HG03039 (cell line): ENCODE results near the gene PABPC1L.

ENCODE experiments used
- ATAC-seq: cut with Tn5 transposase; IDR thresholded peaks from one replicate; pipeline ENCODE4 v1.9.1; 2021; ENCODE audit warnings: mild to moderate bottlenecking, moderate library complexity; ENCODE audit not compliant: unreplicated experiment

The PABPC1L gene

GRCh38 chr20:44966030-44966961, 56.4 kb downstream of the PABPC1L start, which contains the start of gene STK4:
TSS of gene STK4 (plus strand) at chr20:44966512. CDS start at chr20:44966569, 57 bp downstream.
- ATAC-seq: peak; percentile 59

DNA sequence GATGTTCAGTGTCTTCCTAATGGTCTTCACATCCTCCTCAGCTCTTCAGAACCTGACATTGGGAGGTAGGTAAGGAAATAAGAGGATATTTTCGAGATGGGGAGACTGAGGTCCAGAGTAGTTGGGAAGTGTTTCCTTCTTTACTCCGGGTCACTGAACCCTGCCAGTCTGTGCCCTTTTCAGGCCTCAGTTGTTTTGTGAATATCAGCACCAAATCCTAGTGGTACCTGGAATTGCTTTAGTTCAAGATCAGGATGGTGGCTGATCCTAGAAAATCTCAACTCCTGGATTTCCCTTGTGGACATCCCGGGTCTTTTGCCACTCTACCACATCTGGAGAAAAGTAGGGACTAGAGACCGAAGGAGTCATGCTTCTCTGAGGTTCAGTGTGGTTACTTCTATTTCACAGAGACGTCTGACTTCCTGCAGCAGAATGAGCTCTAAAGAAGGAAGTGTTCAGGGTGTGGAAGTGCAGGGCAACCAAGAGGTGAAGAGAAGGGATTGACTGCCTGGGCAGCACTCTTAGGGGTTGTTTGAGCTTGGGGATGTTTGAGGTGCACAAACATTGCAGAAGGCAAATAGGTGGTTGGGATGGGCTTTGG, 57.4 kb downstream of the PABPC1L start:
- no peak for ATAC-seq

DNA sequence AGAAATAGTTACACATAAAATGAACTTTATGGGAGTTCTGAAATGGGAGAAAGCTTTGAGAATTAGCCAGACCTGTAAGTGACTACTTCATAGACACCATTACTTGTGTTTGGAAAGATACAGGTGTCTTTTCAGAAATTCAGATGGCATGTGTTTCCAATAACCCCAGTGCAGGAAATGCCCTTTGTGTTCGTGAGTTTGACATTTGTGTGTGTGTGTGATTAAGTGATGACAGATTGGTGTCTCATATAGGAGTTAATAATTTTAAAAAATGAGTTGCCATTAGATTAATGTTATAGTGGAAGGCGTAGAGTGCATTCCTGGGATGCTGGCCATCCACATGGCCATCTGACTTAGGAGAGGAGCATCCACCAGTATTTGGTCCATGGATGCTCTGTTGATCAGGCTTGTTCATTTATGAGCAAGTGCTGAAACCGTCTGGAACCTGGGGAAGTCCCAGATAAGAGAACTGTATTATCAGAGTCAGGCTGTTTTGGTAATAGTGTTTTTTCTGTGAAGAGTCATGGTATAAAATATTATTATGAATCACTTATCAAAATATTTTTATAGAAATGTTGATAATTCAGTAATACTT, 59.5 kb downstream of the PABPC1L start:
- no peak for ATAC-seq

DNA sequence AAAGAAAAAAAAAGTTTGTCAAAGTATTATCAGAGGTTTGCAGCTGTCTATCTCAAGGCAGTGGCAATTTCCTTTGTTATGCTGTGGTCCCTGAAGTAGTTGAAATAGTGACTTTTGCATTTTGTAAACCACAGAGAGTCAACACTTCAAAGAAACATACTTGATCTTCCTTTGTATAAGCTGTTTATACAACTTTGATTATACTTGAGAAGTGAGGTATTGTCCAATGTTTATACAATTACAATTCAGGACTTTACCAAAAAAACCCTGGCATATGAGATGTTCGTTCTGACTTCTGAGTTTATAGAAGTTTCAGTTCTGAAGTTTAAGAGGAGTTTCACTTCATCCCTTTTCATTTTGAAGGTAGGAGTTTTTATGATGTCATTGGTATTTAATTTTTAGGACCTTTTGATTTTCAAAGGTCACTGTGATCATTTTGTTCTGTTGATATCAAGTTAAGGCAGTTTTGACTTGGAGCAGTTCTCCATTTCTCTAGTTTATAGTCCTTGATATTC, 60.4 kb downstream of the PABPC1L start:
- ATAC-seq: no peak

- ATAC-seq: no peak
Observed at GRCh38 chr20:44973053-44973452, 63.2 kb downstream of the PABPC1L start.

DNA sequence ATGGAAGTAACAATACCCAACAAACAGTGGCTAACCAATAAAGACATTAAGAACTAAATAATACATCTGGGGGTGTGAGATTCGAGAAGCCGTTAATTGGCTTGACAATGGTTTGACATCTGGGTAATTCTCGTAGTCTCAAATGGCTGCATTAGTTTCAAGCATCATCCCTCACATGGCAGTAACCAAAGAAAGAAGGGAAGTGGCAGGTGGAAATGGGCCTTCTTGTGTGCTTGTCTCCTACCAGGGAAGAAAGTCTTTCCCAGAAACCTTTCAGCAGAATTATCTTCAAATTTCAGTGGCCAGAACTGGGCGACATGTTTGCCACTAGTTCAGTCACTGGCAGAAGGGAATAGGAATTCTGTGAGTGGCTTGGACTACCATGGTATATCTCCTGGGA, 66.8 kb downstream of the PABPC1L start:
- no peak for ATAC-seq

DNA sequence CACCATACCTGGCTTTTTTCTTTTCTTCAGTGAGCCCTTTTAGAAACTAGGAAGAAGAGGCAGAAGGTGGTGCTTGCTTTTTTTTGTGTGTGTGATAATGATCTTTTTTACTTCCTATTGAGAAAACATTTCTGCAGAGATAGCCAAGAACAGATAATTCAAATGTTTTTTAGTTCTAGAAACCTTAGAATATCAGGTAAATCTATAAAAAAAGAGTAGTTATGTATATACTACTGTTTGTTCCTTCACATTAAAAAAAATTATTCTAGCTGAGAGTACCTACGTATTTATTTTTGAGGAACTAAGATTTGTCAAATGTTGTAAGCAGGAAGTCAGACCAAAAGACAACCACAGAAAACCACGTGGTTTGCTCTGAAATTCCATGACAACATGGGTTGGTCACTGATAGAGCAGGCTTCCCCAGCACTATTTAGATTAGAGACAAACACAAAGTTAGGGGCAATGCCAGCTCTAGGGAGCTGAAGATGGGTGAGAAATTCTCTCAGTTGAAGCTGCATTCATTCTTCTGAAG, 69.3 kb downstream of the PABPC1L start:
- peak; percentile 69 for ATAC-seq

DNA sequence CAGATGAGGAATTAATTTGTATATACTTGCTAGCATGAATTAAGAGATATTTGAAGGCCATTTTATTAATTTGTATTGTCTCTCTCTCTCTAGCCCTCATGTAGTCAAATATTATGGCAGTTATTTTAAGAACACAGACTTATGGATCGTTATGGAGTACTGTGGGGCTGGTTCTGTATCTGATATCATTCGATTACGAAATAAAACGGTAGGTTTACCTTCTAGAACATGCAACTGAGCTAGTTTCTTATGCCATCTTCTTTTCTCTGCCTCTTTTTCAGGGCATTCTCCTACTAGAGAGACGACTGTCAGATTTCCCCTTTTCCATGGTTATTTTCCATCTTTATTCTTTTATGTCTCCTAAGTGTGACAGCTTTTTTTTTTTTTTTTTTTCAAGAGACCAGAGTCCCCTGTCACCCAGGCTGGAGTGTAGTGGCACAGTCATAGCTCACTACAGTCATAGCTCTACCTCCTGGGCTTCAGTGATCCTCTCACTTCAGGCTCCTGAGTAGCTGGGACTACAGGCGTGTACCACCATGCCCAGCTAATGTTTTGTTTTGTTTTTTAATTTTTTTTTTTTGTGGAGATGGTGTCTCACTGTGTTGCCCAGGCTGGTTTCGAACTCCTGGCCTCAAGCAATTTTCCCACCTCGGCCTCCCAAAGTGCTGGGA, 72.0 kb downstream of the PABPC1L start:
- ATAC-seq: no peak

DNA sequence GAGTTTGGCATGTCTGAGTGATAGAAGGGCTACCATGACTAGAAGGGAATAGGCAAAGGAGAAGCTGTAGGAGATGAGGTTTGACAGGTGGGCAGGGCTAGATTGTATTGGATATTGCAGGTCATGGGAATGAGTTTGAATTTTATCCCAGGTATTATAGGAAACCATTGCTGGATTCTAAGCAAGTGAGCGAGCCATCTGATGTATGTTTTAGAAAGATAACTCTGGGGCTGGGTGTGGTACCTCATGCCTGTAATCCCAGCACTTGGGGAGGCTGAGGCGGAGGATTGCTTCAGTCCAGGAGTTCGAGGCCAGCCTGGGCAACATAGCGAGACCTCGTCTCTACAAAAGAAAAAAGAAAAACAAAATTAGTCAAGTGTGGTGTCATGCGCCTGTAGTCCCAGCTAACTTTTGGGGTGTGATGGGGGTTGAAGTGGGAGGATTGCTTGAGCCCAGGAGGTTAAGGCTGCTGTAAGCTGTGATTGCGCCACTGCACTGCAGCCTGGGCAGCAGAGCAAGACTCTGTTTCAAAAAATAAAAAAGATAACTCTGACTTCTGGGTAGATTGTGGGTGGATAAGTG, 73.3 kb downstream of the PABPC1L start:
- no peak for ATAC-seq

GRCh38 chr20:44988631-44989171, 78.8 kb downstream of the PABPC1L start:
- ATAC-seq: no peak
